Mucosa of rectum (tissue), 2 donors: ENCODE data around the gene C1orf56.
A peak's percentile ranks its signal among the peaks of the same experiment; 100 is the strongest.

Experiments used
- H3K27ac ChIP-seq, 2 donors: one replicate each; pipeline ENCODE4 v1.7.0; 2013; ENCODE audit warnings: inconsistent platforms in 2 of 2, low read depth in 2 of 2, low read length in 2 of 2
- H3K27me3 ChIP-seq, 2 donors: one replicate each; pipeline ENCODE4 v1.7.0; 2013; ENCODE audit warnings: low read length in 2 of 2; ENCODE audit not compliant: control insufficient read depth in 2 of 2, insufficient read depth in 2 of 2
- H3K36me3 ChIP-seq, 2 donors: one replicate each; pipeline ENCODE4 v1.7.0; 2013; ENCODE audit warnings: low read length in 2 of 2; ENCODE audit not compliant: control insufficient read depth in 2 of 2, insufficient read depth in 2 of 2
- H3K4me1 ChIP-seq, 2 donors: one replicate each; pipeline ENCODE4 v1.7.0; 2013; ENCODE audit warnings: low read length in 2 of 2, mild to moderate bottlenecking in 1 of 2; ENCODE audit not compliant: control insufficient read depth in 2 of 2, insufficient read depth in 2 of 2
- H3K4me3 ChIP-seq, 2 donors: one replicate each; pipeline ENCODE4 v1.7.0; 2013; ENCODE audit warnings: low read length in 2 of 2
- H3K9ac ChIP-seq, 2 donors: one replicate each; pipeline ENCODE4 v1.7.0; 2013; ENCODE audit warnings: low read length in 2 of 2, low read depth in 1 of 2, mild to moderate bottlenecking in 1 of 2
- H3K9me3 ChIP-seq, 2 donors: one replicate each; pipeline ENCODE4 v1.7.0; 2013; ENCODE audit warnings: low read length in 2 of 2; ENCODE audit not compliant: control insufficient read depth in 2 of 2
- donor health status: healthy.
- donor health status: Normal muscosa, but diverticular disease.

The C1orf56 gene

DNA sequence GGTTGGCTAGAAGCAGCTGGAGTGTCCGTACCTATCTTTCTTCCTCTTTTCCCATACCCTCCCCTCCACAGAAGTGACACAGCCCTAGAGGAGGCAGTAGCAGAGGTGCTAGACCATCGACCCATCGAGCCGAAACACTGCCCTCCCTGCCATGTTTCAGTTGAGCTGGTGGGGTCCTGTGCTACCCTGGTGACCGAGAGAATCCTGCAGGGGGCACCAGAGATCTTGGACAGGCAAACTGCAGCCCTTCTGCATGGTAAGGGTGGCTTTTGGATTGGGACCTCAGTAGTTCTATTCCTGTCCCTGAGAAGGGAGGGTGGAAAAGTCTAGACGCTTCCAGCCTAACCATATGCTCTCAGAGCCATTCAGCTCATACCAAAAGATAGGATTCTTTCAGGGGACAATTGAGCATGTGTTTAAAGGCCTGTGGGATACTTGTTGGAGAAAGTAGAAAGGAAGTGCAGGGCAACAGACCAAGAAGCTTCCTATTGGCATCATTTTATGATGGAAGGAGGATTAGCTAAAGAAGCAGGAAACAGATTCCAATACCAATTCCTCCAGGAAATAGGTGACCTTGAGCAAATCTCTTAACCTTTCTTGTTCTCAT lies 22.9 kb upstream of the C1orf56 start:
- H3K4me3 ChIP-seq = no peak overlapping the region
- H3K27me3 ChIP-seq = no peaks in the 10 kb centered on the region
- no peak overlapping the region for H3K9ac ChIP-seq
- H3K36me3 ChIP-seq = peaks cover 14 to 26% of the 10 kb centered on the region in 2 donors
- no peaks in the 10 kb centered on the region for H3K4me1 ChIP-seq
- H3K9me3 ChIP-seq = no peaks in the 10 kb centered on the region
- H3K27ac ChIP-seq = no peak overlapping the region

DNA sequence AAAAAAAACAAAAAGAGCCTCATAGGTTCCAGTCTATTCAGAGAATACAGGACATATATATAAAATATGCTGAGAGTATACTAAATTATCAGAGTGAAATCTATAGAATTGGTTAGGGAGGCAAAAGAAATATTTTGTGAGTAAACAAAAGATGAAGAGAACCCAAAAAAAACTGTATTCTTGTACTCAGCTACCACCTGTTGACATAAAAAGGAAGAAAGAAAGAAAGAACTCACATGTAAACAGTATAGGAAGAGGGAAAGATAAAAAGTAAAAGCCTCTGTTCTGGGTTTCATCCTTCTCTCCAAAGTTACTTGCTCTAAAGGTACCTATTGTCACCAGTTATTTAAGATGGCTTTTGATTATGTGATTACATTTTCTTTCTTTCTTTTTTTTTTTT lies 21.1 kb upstream of the C1orf56 start:
- Histone ChIP-seq H3K4me1 (no peaks in the 10 kb centered on the region), H3K36me3 (peaks cover 24 to 38% of the 10 kb centered on the region in 2 donors), H3K27ac (no peak overlapping the region), H3K27me3 (no peaks in the 10 kb centered on the region), H3K9me3 (no peaks in the 10 kb centered on the region), H3K4me3 (no peak overlapping the region), H3K9ac (no peak overlapping the region)

DNA sequence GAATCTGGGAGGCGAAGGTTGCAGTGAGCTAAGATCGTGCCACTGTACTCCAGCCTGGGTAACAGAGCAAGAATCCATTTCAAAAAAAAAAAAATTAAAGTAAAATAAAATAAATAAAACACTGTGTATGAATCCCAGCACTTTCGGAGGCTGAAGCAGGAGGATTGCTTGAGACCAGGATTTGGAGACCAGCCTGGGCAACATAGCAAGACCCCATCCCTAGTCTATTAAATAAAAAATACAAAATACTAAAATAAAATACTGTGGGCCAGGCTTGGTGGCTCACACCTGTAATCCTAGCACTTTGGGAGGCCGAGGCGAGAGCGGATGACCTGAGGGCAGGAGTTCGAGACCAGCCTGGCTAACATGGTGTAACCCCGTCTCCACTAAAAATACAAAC lies 15.4 kb upstream of the C1orf56 start:
- no peaks in the 10 kb centered on the region for H3K9me3 ChIP-seq
- H3K27ac ChIP-seq = no peak overlapping the region
- no peak overlapping the region for H3K9ac ChIP-seq
- H3K27me3 ChIP-seq = no peaks in the 10 kb centered on the region
- H3K4me3 ChIP-seq = no peak overlapping the region
- peaks cover 37 to 46% of the 10 kb centered on the region in 2 donors for H3K36me3 ChIP-seq
- H3K4me1 ChIP-seq = no peaks in the 10 kb centered on the region

DNA sequence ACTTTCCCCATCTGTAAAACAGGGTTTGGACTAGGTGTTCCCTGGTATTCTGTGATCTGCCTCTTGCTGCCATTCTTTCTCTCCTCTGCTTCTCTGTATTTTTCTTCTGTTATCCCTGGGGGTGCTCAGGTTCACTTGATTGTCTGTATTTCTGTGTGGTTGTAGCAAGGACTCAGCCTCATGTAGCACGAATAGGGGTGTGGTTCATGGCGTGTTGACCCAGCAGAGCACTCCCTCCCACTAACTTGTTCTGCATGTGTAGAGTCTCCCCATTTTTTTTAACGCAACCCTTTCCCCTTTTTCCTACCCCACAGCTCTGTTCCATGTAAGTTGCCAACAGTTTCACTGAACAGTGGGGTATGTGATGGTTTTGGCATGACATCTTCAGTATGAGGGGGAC lies 12.4 kb upstream of the C1orf56 start:
- Histone ChIP-seq H3K9me3 (no peaks in the 10 kb centered on the region), H3K4me3 (no peak overlapping the region), H3K27ac (no peak overlapping the region), H3K36me3 (peaks cover 28 to 30% of the 10 kb centered on the region in 2 donors), H3K4me1 (no peaks in the 10 kb centered on the region), H3K27me3 (no peaks in the 10 kb centered on the region), H3K9ac (no peak overlapping the region)

DNA sequence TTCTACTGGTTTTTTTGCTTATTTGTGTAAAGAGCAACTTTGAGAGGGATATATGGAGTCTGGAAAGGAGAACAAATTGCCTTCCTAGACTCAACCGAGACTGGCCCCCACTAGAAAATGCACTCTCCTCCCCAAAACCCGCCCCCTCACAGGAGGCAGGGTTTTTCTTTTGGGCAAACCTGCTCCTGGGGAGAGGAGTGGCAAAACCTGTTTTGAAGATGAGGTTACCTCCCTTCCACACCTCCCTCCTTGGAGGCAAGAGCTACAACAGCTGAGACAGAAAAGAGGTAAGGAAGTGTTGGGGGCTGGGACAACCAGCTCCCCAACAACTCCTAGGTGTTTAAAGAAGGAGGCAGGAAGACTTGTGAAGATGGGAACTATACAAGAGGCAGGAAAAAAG lies 11.2 kb upstream of the C1orf56 start, which contains the start of gene BNIPL:
BNIPL (plus strand) TSS at position 231 of the 400 bp plus-strand sequence; CDS start at position 371, 140 bp downstream.
- H3K9me3 ChIP-seq = no peaks in the 10 kb centered on the region
- no peaks in the 10 kb centered on the region for H3K4me1 ChIP-seq
- no peak within 1 kb of the TSS for H3K4me3 ChIP-seq
- H3K27ac ChIP-seq = no peak within 1 kb of the TSS
- no peaks in the 10 kb centered on the region for H3K27me3 ChIP-seq
- peaks cover 20 to 21% of the 10 kb centered on the region in 2 donors for H3K36me3 ChIP-seq
- no peak within 1 kb of the TSS for H3K9ac ChIP-seq

DNA sequence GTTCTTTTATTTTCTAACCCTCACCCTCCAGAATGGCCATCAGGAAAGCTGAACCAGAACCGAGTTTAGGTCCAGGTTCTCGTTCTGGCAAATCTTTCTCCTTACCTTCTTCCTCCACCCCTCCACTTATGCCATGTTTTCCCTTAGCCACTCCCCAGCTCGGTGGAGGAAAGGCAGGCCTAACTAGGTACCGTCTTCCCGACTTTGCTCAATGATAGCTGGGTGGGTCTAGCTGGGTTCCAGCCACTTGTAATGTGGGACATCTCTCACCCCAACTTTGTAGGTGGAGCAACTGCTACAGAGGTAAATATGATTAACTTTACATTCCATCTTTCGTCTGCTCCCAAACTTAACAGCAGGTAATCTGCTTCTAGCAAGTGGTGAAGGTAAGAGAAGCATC lies 10.5 kb upstream of the C1orf56 start:
- Histone ChIP-seq H3K9ac (no peak overlapping the region), H3K4me3 (no peak overlapping the region), H3K4me1 (no peaks in the 10 kb centered on the region), H3K27me3 (no peaks in the 10 kb centered on the region), H3K36me3 (peaks cover 16 to 18% of the 10 kb centered on the region in 2 donors), H3K27ac (no peak overlapping the region), H3K9me3 (no peaks in the 10 kb centered on the region)

DNA sequence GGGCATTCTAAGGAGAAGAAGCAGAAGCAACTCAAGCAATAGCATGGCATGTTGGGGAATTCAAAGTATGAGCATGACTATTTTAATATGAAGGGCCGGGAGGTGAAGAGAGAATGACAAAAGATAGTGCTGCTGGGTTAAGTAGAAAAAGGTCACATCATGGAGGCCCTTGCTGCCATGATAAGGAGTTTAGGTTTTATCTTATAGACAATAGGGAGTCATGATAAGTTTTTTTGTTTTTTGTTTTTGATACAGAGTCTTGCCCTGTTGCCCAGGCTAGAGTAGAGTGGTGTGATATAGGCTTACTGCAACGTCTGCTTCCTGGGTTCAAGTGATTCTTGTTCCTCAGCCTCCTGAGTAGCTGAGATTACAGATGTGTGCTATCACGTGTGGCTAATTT lies 8.0 kb upstream of the C1orf56 start:
- H3K4me3 ChIP-seq = no peak overlapping the region

DNA sequence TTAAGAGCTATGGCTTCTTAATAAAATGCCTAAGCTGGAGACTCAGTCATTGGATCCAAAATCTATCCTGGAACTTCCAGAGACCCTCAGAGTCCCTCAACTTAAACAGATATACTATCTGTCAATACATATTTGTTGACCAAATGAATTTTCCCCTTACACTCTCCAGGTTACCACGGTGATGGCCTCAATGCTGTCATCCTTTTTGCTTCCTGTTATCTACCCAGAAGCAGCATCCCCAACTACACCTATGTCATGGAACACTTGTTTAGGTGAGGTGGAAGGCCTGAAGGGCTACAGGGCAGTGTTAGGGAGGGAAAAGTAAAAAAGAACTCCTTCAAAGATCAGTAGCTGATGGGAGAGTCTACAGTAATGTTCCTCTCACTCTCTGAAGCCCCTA lies 4.4 kb upstream of the C1orf56 start:
- Histone ChIP-seq H3K27ac (no peak overlapping the region), H3K4me1 (peaks cover 5 to 8% of the 10 kb centered on the region in 2 donors), H3K9me3 (no peaks in the 10 kb centered on the region), H3K36me3 (no peaks in the 10 kb centered on the region), H3K27me3 (no peaks in the 10 kb centered on the region), H3K4me3 (no peak overlapping the region), H3K9ac (no peak overlapping the region)

More for the DNA sequence above, 8.0 kb upstream of the C1orf56 start:
- H3K4me1 ChIP-seq = no peaks in the 10 kb centered on the region
- H3K36me3 ChIP-seq = peaks cover 8 to 9% of the 10 kb centered on the region in 2 donors
- no peak overlapping the region for H3K9ac ChIP-seq
- no peak overlapping the region for H3K27ac ChIP-seq
- no peaks in the 10 kb centered on the region for H3K9me3 ChIP-seq
- no peaks in the 10 kb centered on the region for H3K27me3 ChIP-seq

DNA sequence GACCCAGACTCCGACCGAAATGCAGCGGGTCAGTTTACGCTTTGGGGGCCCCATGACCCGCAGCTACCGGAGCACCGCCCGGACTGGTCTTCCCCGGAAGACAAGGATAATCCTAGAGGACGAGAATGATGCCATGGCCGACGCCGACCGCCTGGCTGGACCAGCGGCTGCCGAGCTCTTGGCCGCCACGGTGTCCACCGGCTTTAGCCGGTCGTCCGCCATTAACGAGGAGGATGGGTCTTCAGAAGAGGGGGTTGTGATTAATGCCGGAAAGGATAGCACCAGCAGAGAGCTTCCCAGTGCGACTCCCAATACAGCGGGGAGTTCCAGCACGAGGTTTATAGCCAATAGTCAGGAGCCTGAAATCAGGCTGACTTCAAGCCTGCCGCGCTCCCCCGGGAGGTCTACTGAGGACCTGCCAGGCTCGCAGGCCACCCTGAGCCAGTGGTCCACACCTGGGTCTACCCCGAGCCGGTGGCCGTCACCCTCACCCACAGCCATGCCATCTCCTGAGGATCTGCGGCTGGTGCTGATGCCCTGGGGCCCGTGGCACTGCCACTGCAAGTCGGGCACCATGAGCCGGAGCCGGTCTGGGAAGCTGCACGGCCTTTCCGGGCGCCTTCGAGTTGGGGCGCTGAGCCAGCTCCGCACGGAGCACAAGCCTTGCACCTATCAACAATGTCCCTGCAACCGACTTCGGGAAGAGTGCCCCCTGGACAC lies 534 bp downstream of the C1orf56 start:
- peak overlapping the region; percentile 18 to 79 for H3K27ac ChIP-seq
- H3K36me3 ChIP-seq = peaks cover 17 to 18% of the 10 kb centered on the region in 2 donors
- H3K27me3 ChIP-seq = no peaks in the 10 kb centered on the region
- peak overlapping the region; percentile 52 to 73 for H3K9ac ChIP-seq
- peak overlapping the region; percentile 69 to 90 for H3K4me3 ChIP-seq
- peaks cover 9 to 16% of the 10 kb centered on the region in 2 donors for H3K4me1 ChIP-seq
- H3K9me3 ChIP-seq = no peaks in the 10 kb centered on the region

DNA sequence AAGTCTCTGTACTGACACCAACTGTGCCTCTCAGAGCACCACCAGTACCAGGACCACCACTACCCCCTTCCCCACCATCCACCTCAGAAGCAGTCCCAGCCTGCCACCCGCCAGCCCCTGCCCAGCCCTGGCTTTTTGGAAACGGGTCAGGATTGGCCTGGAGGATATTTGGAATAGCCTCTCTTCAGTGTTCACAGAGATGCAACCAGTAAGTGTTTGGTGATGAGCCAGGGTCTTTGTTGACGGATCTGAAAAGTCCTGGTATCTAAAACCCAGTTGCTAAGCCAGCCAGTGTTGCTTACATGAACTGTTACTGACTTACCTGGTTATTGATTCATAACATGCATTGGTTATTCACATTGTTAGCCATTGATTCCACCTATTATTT lies 1.1 kb downstream of the C1orf56 start:
- no peaks in the 10 kb centered on the region for H3K9me3 ChIP-seq
- H3K4me3 ChIP-seq = peak overlapping the region; percentile 69 to 90
- H3K9ac ChIP-seq = peak overlapping the region; percentile 52 to 73
- peaks cover 19 to 22% of the 10 kb centered on the region in 2 donors for H3K36me3 ChIP-seq
- no peaks in the 10 kb centered on the region for H3K27me3 ChIP-seq
- peaks cover 9 to 16% of the 10 kb centered on the region in 2 donors for H3K4me1 ChIP-seq
- H3K27ac ChIP-seq = peak overlapping the region; percentile 18 to 79
